DND-41 (cell line): ENCODE results near the gene C6orf136.

ENCODE experiments used
- ATAC-seq: fragments of 200-7000 bp; cut with Tn5 transposase; 3 replicates; pipeline ENCODE4 v1.9.1; 2021; ENCODE audit warnings: low read depth; ENCODE audit not compliant: insufficient read depth
- DNase-seq: peaks from one replicate; pipeline ENCODE4 v3.0.0-alpha.2; 2020
- H2AFZ ChIP-seq: 2 replicates; pipeline ENCODE4 v1.6.0; 2012; ENCODE audit warnings: low read depth, low read length
- H3K27ac ChIP-seq: 2 replicates; pipeline ENCODE4 v1.5.1; 2012; ENCODE audit warnings: low read length, inconsistent platforms
- H3K27me3 ChIP-seq: fragments of 200-600 bp; sonication (generic); 2 replicates; pipeline ENCODE4 v1.6.0; 2012; ENCODE audit warnings: low read length, mild to moderate bottlenecking, inconsistent platforms; ENCODE audit not compliant: insufficient read depth, poor library complexity
- H3K36me3 ChIP-seq: 2 replicates; pipeline ENCODE4 v1.5.1; 2012; ENCODE audit warnings: low read length, inconsistent platforms; ENCODE audit not compliant: insufficient read depth
- H3K4me1 ChIP-seq: 2 replicates; pipeline ENCODE4 v1.5.1; 2012; ENCODE audit warnings: mild to moderate bottlenecking, low read length; ENCODE audit not compliant: insufficient read depth
- H3K4me2 ChIP-seq: 2 replicates; pipeline ENCODE4 v1.6.0; 2012; ENCODE audit warnings: mild to moderate bottlenecking, moderate library complexity, low read length, inconsistent platforms; ENCODE audit not compliant: insufficient read depth
- H3K4me3 ChIP-seq, 2 experiments: fragments of 200-600 bp in 1 of 2; shearing (Covaris generic) in 1 of 2; 2 replicates each; pipeline ENCODE4 v1.5.1; 2012 to 2016; ENCODE audit warnings: inconsistent platforms in 2 of 2, low read length in 2 of 2, mild to moderate bottlenecking in 2 of 2, low read depth in 1 of 2, moderate library complexity in 1 of 2
- H3K79me2 ChIP-seq: 2 replicates; pipeline ENCODE4 v1.6.0; 2012; ENCODE audit warnings: low read length, inconsistent platforms; ENCODE audit not compliant: insufficient read depth
- H3K9ac ChIP-seq: 2 replicates; pipeline ENCODE4 v1.6.0; 2012; ENCODE audit warnings: low read depth, mild to moderate bottlenecking, inconsistent platforms, low read length, moderate library complexity
- H3K9me3 ChIP-seq: 2 replicates; pipeline ENCODE4 v1.5.1; 2012; ENCODE audit warnings: low read length, moderate library complexity, mild to moderate bottlenecking, inconsistent platforms; ENCODE audit not compliant: insufficient read depth, severe bottlenecking
- H4K20me1 ChIP-seq: 2 replicates; pipeline ENCODE4 v1.6.0; 2012; ENCODE audit warnings: low read length; ENCODE audit not compliant: insufficient read depth
- EZH2 ChIP-seq: IDR thresholded peaks from 3 replicates; pipeline ENCODE4 v1.6.1; 2012; ENCODE audit warnings: borderline replicate concordance, low read depth, mild to moderate bottlenecking, moderate library complexity, low read length, inconsistent platforms; ENCODE audit not compliant: severe bottlenecking
- TF ChIP-seq, protein P1 (sequence below): IDR thresholded peaks from 2 replicates; pipeline ENCODE4 v1.5.1; 2012; ENCODE audit warnings: borderline replicate concordance, low read length, moderate library complexity, mild to moderate bottlenecking; ENCODE audit not compliant: poor library complexity, severe bottlenecking; ENCODE audit errors: extremely low read depth

Gene C6orf136

DNA sequence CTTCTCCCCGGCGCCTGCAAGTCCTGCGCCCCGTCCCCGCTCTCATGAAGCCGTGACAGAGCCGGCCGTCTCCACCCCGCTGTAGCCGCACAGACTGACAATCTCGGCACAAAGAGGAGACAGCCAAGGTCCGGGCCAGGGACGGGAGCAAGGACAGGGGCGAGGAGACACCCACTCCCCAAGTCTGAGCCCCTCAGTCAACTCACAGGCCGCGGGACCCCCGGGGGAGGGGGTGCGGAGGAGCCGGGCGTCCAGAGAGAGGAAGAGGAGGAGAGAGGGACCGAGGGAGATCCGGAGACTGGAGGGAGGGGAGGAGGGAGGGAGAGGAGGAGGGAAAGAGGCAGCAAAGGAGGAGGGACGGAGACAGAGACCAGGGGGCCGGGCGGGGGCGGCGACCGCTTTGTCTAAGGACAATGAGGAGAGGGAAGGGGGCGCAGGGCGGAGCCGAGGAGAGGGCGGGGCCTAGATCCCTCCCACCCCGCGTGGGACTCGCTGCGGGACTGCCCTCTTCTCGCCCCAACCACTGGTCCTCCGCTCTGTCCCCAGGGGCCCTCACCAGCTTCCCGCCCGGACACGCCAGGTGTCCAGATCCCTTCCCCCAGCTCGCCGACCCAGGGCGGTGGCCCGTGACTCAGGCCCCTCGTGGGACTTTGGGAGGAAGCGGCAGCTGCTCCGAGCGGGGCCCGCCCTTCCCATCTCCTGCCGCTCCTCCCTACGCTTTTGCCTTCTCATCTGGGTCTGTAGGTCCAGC is 40.1 kb downstream of the C6orf136 start:
- ATAC-seq (peak; percentile 33), DNase-seq (peak; percentile 92)
- Histone ChIP-seq H3K4me2 (peak overlapping the region; percentile 95), H3K4me1 (peaks cover 74% of the 10 kb centered on the region), H3K27me3 (no peaks in the 10 kb centered on the region), H4K20me1 (peaks cover 28% of the 10 kb centered on the region), H3K36me3 (peaks cover 24% of the 10 kb centered on the region; the same call in 1 of the 2 replicates), H3K4me3 (peak overlapping the region; percentile 65 to 68), H3K79me2 (peaks cover 82% of the 10 kb centered on the region), H3K27ac (peak overlapping the region; percentile 80), H2AFZ (peak overlapping the region; percentile 65), H3K9ac (peak overlapping the region; percentile 88), H3K9me3 (no peaks in the 10 kb centered on the region)
- TF ChIP-seq, protein P1, sequence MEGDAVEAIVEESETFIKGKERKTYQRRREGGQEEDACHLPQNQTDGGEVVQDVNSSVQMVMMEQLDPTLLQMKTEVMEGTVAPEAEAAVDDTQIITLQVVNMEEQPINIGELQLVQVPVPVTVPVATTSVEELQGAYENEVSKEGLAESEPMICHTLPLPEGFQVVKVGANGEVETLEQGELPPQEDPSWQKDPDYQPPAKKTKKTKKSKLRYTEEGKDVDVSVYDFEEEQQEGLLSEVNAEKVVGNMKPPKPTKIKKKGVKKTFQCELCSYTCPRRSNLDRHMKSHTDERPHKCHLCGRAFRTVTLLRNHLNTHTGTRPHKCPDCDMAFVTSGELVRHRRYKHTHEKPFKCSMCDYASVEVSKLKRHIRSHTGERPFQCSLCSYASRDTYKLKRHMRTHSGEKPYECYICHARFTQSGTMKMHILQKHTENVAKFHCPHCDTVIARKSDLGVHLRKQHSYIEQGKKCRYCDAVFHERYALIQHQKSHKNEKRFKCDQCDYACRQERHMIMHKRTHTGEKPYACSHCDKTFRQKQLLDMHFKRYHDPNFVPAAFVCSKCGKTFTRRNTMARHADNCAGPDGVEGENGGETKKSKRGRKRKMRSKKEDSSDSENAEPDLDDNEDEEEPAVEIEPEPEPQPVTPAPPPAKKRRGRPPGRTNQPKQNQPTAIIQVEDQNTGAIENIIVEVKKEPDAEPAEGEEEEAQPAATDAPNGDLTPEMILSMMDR, result no peak
- TF ChIP-seq EZH2, result no peak

DNA sequence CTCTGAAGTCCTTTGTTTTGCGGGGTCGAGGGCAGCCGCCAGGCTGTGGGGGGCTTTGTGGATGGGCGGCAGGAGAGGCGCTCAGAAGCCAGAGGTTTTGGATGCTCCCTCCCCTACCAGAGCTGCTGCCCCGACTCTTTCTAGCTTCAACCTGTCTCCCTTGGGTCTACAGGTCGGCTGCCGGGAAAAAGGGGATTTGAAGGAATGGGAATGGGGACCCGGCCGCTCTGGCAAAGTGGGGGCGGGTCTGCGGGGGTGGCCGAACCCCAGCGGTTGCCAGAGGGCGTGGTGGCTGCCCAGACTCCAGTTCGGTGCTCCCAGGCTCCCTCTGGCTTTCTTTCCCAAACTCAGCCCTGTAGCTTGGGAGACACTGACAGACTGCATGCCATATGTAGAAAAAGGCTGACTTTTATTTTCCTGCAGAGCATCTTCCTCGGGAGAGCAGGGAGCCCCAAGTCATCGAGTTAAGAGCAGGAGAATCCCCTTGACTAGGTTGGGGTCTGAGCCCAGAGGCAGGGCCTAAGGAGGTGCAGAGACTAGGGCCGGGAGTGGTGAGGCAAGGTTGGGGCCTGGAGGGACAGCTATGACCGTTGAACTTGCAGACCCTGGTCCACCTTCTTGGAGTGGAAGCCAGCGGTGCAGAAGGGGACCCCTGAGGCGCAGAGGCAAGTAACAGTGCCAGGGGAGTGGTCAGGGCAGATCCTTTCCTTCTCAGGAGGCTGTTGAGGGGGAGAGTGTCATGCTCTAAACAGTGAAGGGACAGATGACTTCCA is 40.9 kb downstream of the C6orf136 start:
- Histone ChIP-seq H3K9me3 (no peaks in the 10 kb centered on the region), H3K36me3 (peaks cover 19% of the 10 kb centered on the region; the same call in 1 of the 2 replicates), H3K27me3 (no peaks in the 10 kb centered on the region), H3K4me2 (peak overlapping the region; percentile 95), H3K9ac (peak overlapping the region; percentile 88), H2AFZ (peak overlapping the region; percentile 65; the same call in 1 of the 2 replicates), H3K4me1 (peaks cover 66% of the 10 kb centered on the region), H3K27ac (peak overlapping the region; percentile 80), H3K79me2 (peaks cover 74% of the 10 kb centered on the region), H4K20me1 (peaks cover 25% of the 10 kb centered on the region; the same call in 1 of the 2 replicates), H3K4me3 (peak overlapping the region; percentile 65 to 68; a peak in 3 of 4 replicates)
- no peak for ATAC-seq
- no peak for DNase-seq
- TF ChIP-seq, protein P1, result no peak
- TF ChIP-seq EZH2, result no peak

DNA sequence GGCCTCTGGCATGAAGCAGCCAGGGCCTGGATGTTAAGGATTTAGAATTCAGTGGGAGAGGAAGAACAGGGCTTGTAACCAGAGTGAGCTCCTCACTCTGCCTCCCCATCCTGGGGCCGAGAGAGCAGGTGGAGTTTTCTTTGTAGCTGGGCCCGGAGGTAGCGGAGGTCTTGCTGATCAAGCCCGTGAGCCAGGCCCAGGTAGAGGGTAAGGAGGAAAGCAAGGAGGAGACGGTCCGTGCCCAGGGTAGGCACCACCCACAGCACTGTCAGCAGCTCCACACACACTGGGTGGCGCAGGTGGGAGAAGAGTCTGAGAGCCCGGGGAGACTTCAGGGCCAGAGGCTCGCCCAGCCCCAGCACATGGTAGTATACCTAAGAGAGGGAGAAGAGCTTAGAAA is 41.6 kb downstream of the C6orf136 start:
- H3K4me1 ChIP-seq, result peaks cover 59% of the 10 kb centered on the region
- ATAC-seq, result no peak
- H3K27me3 ChIP-seq, result no peaks in the 10 kb centered on the region
- peaks cover 18% of the 10 kb centered on the region; the same call in 1 of the 2 replicates for H4K20me1 ChIP-seq
- no peak overlapping the region for H2AFZ ChIP-seq
- TF ChIP-seq, protein P1, result no peak
- TF ChIP-seq EZH2, result no peak
- H3K4me2 ChIP-seq, result peak overlapping the region; percentile 87
- H3K36me3 ChIP-seq, result peaks cover 13% of the 10 kb centered on the region; the same call in 1 of the 2 replicates
- peak overlapping the region; percentile 80; the same call in 1 of the 2 replicates for H3K27ac ChIP-seq
- DNase-seq, result no peak
- H3K9ac ChIP-seq, result peak overlapping the region; percentile 72
- H3K4me3 ChIP-seq, result no peak overlapping the region
- H3K9me3 ChIP-seq, result no peaks in the 10 kb centered on the region
- peaks cover 67% of the 10 kb centered on the region for H3K79me2 ChIP-seq
